22Rv1 (cell line): Measurements from ENCODE around the gene CHCHD5.

Experiments used
- ZFX ChIP-seq: fragments of 450-650 bp; IDR thresholded peaks from 2 replicates; pipeline ENCODE4 v1.6.1; 2017; ENCODE audit warnings: antibody characterized with exemption, borderline replicate concordance
- TF ChIP-seq, protein P1 (sequence below): fragments of 450-650 bp; IDR thresholded peaks from 2 replicates; pipeline ENCODE4 v1.5.1; 2017; ENCODE audit warnings: mild to moderate bottlenecking

DNA sequence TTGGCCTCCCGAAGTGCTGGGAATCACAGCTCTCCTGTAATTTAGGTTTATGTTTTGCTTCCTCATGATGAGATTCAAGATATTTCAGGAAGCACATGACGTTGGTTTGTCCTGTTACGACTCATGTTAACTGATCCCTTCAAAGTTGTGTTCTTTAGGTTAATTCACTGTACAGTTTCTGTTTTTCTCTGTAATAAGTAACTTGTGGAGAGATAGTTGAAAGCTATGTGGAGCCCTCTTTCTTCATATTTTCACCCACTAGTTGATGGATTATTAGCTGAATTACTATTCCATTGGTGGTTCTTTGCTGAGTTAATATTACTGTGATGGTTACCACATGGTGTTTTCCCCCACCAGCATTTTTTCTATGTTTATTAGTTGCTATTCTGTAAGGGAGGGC is 18.3 kb upstream of the CHCHD5 start:
- TF ChIP-seq, protein P1, sequence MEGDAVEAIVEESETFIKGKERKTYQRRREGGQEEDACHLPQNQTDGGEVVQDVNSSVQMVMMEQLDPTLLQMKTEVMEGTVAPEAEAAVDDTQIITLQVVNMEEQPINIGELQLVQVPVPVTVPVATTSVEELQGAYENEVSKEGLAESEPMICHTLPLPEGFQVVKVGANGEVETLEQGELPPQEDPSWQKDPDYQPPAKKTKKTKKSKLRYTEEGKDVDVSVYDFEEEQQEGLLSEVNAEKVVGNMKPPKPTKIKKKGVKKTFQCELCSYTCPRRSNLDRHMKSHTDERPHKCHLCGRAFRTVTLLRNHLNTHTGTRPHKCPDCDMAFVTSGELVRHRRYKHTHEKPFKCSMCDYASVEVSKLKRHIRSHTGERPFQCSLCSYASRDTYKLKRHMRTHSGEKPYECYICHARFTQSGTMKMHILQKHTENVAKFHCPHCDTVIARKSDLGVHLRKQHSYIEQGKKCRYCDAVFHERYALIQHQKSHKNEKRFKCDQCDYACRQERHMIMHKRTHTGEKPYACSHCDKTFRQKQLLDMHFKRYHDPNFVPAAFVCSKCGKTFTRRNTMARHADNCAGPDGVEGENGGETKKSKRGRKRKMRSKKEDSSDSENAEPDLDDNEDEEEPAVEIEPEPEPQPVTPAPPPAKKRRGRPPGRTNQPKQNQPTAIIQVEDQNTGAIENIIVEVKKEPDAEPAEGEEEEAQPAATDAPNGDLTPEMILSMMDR = no peak
- TF ChIP-seq ZFX = no peak
